CD4-positive, alpha-beta T cell treated with Interleukin-17A for 1 hour (primary cell): ENCODE measurements around the gene TDRD9.
"Not testable (repeated sequence)": the region's sequence is repeated elsewhere in the genome, so short reads cannot be mapped to it uniquely, and the experiment has no call there.

Source experiments
- DNase-seq: peaks from one replicate; pipeline ENCODE4 v3.0.0-alpha.2; 2020

TDRD9 gene

GRCh38 chr14:103894034-103894722 is 34.1 kb upstream of the TDRD9 start:
- DNase-seq: no peak

DNA sequence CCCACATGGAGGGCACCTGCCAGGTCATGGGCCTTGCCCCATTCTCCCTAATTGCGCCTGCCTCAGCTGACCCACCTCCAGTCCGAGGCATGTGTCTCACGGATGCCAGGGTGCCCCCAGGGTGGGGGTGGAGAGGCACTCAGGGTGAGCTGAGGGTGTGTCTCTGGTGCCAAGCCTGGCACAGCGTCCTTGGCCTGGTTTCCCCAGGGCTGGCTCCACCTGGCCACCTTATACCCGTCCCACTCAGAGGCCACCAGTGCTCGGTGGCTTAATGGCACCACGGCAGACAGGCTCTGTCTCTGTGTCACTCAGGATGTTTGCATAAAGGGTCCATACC is 33.6 kb upstream of the TDRD9 start:
- no peak for DNase-seq

- DNase-seq: no peak
Observed at GRCh38 chr14:103896578-103896977, 31.7 kb upstream of the TDRD9 start.

DNA sequence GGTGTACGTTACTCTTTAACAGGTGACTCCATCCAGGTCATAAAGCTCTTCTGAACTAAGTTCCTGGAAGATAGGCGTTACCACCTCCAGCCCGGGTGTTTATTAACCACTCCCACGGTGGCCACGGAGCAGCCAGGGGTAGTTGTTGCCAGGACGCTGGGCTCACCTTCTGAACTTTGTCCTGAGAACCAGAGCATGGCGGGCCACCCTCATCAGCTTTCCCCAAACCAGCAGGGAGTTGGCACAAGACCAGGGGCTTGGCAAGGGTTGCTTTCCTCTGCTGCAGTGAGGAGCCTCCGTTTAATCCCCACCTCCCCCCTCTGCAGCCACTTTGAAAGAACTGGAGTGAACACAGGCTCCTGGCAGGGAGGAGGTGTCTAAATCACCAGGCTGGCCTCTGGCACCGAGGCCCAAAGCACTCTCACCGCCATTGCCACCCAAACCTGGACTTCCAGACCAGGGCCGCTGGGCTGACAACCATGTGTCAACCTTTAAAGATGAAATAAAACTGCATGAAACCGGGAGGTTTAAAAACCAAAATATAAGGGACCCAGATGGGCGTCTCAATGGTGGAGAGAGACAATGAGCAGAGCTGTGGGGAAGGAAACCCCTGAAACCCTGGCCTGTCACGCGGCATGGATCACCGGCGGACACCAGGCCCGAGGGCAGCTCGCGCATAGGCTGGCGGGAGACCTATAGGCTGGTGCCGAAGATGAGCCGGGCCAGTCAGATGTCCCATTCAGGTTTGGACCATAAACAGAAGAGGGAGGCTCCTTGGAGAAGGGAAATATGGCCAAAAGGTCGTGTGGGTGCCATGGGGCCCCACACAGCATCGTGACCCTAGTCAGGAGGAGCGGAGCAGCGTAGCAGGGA is 30.9 kb upstream of the TDRD9 start:
- DNase-seq: no peak

GRCh38 chr14:103898204-103898603 is 30.1 kb upstream of the TDRD9 start:
- DNase-seq: no peak

DNA sequence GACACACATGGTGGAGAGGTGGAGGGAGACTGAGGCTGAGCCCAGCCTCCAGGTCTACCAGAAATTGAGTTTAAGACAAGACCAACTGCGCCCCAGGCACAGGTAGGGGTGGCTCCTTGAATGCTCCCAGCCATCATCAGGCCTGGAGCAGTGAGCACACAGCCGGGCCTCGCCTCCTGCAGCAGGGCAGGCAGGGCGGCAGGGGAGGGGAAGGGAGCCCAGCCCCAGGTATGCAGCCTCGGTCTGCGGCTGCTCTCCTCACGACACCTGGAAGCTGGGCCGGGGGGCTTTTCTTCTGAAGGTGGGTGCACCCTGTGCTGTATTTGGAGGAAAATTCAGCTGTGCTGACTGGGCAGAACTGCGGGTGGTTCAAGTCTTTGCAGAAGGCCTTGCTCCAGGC is 29.5 kb upstream of the TDRD9 start:
- DNase-seq: no peak

- no peak for DNase-seq
Observed at GRCh38 chr14:103899316-103899715, 28.9 kb upstream of the TDRD9 start.

GRCh38 chr14:103899833-103900232 is 28.4 kb upstream of the TDRD9 start:
- no peak for DNase-seq

DNA sequence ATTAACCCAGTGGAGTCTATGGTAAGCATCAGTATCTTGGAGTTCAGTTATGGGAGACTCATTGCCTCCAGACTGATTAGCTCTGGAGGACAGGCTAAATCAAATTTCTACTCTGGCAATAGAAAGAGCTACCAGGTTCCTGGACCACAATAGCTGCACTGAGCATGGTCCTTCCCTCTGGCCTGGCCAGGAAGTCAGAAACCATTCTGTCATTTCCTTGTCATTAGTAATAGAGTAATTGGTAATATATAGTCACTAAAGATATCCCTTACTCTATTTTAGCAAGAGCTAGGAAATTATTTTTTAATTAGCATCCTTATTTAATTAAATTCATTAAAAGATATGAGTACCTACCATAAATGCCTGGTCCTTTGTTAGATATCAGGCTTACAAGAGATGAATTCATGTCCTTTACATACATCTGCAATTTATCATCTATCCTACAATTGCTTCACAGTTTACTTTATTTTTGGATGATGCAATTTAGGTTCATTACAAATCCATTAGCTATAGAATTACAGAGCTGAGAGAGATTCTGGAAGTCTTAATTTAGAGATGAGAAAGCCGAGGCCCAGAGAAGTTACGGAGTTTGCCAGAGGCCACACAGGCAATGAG is 23.7 kb upstream of the TDRD9 start:
- DNase-seq: no peak

DNA sequence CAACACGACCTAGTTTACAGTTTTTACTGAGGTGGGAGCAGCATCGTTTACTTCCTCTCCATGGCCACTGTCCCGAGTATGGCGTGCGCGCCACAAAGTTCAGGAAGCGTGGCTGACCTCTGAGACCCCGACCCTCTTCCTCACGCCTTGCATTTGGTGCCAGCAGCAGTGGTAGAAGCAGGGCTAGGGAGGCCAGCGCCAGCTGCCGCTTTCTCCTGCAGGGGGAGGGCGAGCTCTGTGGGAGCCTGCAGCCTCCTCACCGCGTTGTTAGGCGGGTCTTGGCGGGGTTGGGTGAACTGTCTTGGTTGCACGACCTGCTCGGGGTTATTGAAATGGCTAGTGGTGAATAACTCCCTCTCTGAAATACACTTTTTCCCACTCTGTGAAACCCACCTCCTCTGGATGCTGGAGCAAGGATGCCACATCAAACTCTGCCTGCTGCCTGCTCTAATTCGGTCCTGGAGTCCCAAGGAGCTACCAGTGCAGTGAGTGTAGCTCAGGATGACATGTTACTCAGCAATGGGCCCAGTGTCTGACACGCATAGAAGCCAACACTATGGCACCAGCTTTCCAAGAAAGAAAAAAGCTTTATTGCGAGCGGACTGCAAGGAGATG is 22.3 kb upstream of the TDRD9 start:
- no peak for DNase-seq

DNA sequence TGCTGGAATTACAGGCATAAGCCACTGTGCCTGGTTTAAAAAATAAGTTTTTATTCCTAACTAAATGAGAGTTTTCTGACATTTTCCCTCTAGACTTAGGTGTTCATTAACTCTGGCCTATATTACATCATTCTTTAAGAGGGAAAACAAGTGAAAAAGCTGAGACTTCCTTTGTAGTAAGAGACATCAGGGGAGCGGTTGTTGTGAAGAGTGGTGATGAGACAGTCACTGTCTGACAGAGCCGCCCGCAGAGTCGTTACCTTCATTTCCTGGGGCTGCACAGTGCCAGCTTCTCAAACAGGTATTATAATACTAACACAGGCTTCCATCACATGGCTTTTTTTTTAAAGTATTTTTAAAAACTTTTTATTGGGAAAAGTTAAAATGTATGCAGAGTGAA is 19.7 kb upstream of the TDRD9 start:
- peak; percentile 35 for DNase-seq

GRCh38 chr14:103909531-103910261 is 18.6 kb upstream of the TDRD9 start:
- no peak for DNase-seq

DNA sequence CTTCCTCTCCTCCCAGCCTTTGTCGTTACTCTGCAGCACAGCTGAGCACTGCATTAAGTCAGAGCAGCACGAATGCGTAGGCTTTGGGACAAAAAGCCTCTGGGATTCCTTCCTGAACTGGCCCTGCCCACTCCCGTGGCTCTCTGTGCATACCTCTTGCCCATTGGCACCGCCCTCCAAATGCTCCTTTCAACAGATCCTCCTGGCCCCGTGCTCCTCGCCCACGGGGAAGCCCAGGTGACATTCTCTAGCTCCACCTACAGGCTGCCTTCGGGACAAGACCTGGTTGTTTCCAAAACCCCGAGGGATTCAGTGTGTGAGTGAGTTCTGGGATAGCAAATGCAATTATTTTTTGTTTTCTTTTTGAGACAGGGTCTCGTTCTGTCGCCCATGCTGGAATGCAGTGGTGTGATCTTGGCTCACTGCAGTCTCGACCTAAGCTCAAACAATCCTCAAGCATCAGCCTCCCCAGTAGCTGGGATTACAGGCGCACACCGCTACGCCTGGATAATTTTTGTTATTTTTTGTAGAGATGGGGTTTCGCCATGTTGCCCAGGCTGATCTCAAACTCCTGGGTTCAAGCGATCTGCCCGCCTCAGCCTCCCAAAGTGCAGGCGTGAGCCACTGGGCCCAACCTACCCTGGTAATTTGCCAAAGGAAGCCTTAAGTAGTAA is 17.9 kb upstream of the TDRD9 start:
- DNase-seq: peak; percentile 79

- no peak for DNase-seq
Observed at GRCh38 chr14:103910984-103911383, 17.3 kb upstream of the TDRD9 start.

DNA sequence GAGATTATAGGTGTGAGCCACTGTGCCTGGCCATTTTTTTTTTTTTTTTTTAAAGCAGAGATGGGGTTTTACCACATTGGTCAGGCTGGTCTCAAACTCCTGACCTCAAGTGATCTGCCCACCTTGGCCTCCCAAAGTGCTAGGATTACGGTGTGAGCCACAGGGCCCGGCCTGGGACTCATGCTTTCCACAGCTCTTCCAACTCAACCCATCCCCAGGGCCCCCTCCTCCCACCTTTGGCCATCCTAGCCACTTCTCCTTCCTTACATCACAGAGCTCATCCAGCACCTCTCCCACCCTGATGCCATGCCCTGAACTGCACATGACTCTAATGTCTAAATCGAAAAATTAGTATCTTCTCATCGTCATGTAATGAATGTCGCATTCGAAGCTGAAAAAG is 12.6 kb upstream of the TDRD9 start:
- DNase-seq: no peak

GRCh38 chr14:103916636-103917262 is 11.5 kb upstream of the TDRD9 start:
- DNase-seq: no peak

- peak; percentile 93 for DNase-seq
Observed at GRCh38 chr14:103920981-103921854, 7.0 kb upstream of the TDRD9 start.

- not testable (repeated sequence) for DNase-seq
Observed at GRCh38 chr14:103921855-103922200, 6.4 kb upstream of the TDRD9 start.

DNA sequence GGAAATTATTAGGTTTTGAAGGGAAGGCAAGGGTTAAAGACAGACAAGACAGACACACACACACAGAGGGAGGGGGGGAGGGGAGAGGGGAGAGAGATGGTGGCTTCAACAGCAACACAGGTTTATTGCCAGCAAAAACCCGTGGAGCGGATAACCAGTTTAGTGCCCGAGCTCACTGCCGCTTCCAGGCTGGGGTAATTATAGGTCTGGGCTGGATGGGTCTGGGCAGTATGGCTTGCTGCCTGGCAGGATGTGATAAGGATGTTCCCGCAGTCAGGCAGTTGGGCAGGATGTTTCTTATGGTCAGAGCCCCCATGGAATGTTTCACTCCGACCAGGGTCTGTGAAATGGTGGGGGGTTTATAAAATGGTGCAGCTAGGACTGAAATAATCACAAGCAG is 4.4 kb upstream of the TDRD9 start:
- no peak for DNase-seq

- no peak for DNase-seq
Observed at GRCh38 chr14:103925316-103925715, 2.9 kb upstream of the TDRD9 start.

- no peak for DNase-seq
Observed at GRCh38 chr14:103927566-103927965, 690 bp upstream of the TDRD9 start.
